Measurements from ENCODE around the gene CCDC184. TPM values are rescaled to one million over a fixed set of nuclear protein-coding genes. Genes with fewer than 3 reads are reported as not detected.

Gene CCDC184
- polyA plus RNA-seq, 1 donor (not counting 4 experiments of a cell fraction or from before 2014, with no cell fraction given), result 0.21 TPM

DNA sequence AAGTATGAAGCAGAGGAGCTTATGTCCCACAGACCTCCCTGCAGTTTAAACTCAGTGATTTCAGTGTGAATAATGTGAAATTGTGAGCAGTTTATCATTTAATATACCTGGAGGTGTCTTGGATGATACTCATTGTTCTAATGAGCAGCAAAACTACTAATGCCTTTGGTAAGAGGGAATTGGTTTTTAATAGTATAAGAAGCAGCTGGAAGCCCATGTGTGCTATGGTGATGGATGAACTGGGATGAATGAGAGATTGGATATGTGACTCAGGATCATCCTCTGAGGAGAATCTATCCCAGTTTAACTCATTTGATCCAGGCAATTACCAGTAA, 7.1 kb upstream of the CCDC184 start:
- DNase-seq (ENCODE audit: low read depth, low spot score) (no peak), FAIRE-seq (no peak)
- Histone ChIP-seq H3K4me3 (ENCODE audit: control insufficient read depth in 2 of 3, extremely low read depth in 1 of 3, insufficient read depth in 2 of 3, low read depth in 1 of 3, low read length in 3 of 3) (no peak overlapping the region), H3K27ac (ENCODE audit: control insufficient read depth, insufficient read depth, low read length) (no peak overlapping the region), H3K4me1 (ENCODE audit: control insufficient read depth, extremely low read depth, insufficient read depth, low read length) (no peaks in the 10 kb centered on the region), H3K79me2 (ENCODE audit: control insufficient read depth, insufficient read depth, low read length) (no peaks in the 10 kb centered on the region), H3K9ac (ENCODE audit: control insufficient read depth, extremely low read depth, insufficient read depth, low read length) (no peak overlapping the region), H3K4me2 (ENCODE audit: control insufficient read depth, extremely low read depth, insufficient read depth, low read depth, low read length) (no peak overlapping the region), H3K9me3 (ENCODE audit: control insufficient read depth, low read depth, low read length) (no peaks in the 10 kb centered on the region), H3K9me1 (ENCODE audit: control insufficient read depth, extremely low read depth, insufficient read depth, low read length) (no peaks in the 10 kb centered on the region), H2AFZ (ENCODE audit: control insufficient read depth, low read length) (no peak overlapping the region), H4K20me1 (ENCODE audit: control insufficient read depth, extremely low read depth, insufficient read depth, low read length) (no peaks in the 10 kb centered on the region), H3K27me3 (ENCODE audit: control insufficient read depth, extremely low read depth, insufficient read depth, low read length) (peaks cover 20% of the 10 kb centered on the region), H3K36me3 (ENCODE audit: control insufficient read depth in 2 of 2, extremely low read depth in 1 of 2, insufficient read depth in 2 of 2, low read length in 2 of 2) (no peaks in the 10 kb centered on the region)
- dilution Hi-C loops (cut with MboI; ENCODE audit: extremely low pct_ligation_motif_present, low sequenced_read_pairs), result no loop called here
- TF ChIP-seq CTCF (optimal IDR thresholded peaks at IDR 0.05 in 1 of 3, IDR thresholded peaks at IDR 0.05 in 1 of 3, conservative IDR thresholded peaks at IDR 0.05 in 1 of 3; ENCODE audit: extremely low read depth in 1 of 3, insufficient read depth in 2 of 3, low read length in 3 of 3), result no peak
- TF ChIP-seq EZH2 (IDR thresholded peaks at IDR 0.05; ENCODE audit: low read length), result no peak

DNA sequence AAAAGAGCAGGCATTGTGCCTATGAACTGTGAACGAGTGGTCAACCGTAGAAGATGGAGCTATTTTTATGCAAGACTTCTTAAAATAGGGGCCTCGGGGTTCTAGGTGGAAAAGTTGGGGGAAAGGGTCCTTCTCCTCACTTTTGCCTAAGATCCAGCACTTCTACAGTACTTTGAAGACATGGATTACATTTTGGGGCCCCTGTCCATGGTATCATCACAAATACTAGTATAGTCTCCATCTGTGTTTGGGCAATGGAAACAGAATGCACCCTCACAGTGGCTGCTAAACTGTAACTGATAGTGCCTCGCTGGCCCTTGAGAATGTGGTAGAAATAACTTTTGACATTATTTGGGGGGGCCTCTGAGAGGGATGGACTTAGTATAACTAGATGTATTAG, 5.5 kb upstream of the CCDC184 start:
- no peak overlapping the region for H3K27ac ChIP-seq (ENCODE audit: control insufficient read depth, insufficient read depth, low read length)
- H3K4me1 ChIP-seq (ENCODE audit: control insufficient read depth, extremely low read depth, insufficient read depth, low read length), result peaks cover 7% of the 10 kb centered on the region
- DNase-seq (ENCODE audit: low read depth, low spot score), result no peak
- no peaks in the 10 kb centered on the region for H3K79me2 ChIP-seq (ENCODE audit: control insufficient read depth, insufficient read depth, low read length)
- H3K9ac ChIP-seq (ENCODE audit: control insufficient read depth, extremely low read depth, insufficient read depth, low read length), result no peak overlapping the region
- H3K9me3 ChIP-seq (ENCODE audit: control insufficient read depth, low read depth, low read length), result no peaks in the 10 kb centered on the region
- peaks cover 32% of the 10 kb centered on the region for H3K27me3 ChIP-seq (ENCODE audit: control insufficient read depth, extremely low read depth, insufficient read depth, low read length)
- H3K4me2 ChIP-seq (ENCODE audit: control insufficient read depth, extremely low read depth, insufficient read depth, low read depth, low read length), result no peak overlapping the region
- TF ChIP-seq CTCF (optimal IDR thresholded peaks at IDR 0.05 in 1 of 3, IDR thresholded peaks at IDR 0.05 in 1 of 3, conservative IDR thresholded peaks at IDR 0.05 in 1 of 3; ENCODE audit: extremely low read depth in 1 of 3, insufficient read depth in 2 of 3, low read length in 3 of 3) (no peak), EZH2 (IDR thresholded peaks at IDR 0.05; ENCODE audit: low read length) (no peak)
- dilution Hi-C loops (cut with MboI; ENCODE audit: extremely low pct_ligation_motif_present, low sequenced_read_pairs), result no loop called here
- no peak for FAIRE-seq
- H4K20me1 ChIP-seq (ENCODE audit: control insufficient read depth, extremely low read depth, insufficient read depth, low read length), result no peaks in the 10 kb centered on the region
- no peaks in the 10 kb centered on the region for H3K9me1 ChIP-seq (ENCODE audit: control insufficient read depth, extremely low read depth, insufficient read depth, low read length)
- H2AFZ ChIP-seq (ENCODE audit: control insufficient read depth, low read length), result no peak overlapping the region
- H3K4me3 ChIP-seq (ENCODE audit: control insufficient read depth in 2 of 3, extremely low read depth in 1 of 3, insufficient read depth in 2 of 3, low read depth in 1 of 3, low read length in 3 of 3), result no peak overlapping the region
- H3K36me3 ChIP-seq (ENCODE audit: control insufficient read depth in 2 of 2, extremely low read depth in 1 of 2, insufficient read depth in 2 of 2, low read length in 2 of 2), result no peaks in the 10 kb centered on the region
